ENCODE measurements around the gene SLC20A1. TPM values are rescaled to one million over a fixed set of nuclear protein-coding genes. Genes with fewer than 3 reads are reported as not detected.
"Not testable (repeated sequence)": the region's sequence is repeated elsewhere in the genome, so short reads cannot be mapped to it uniquely, and the experiment has no call there.

The SLC20A1 gene
- total RNA-seq, 1 donor from 2014 or later, result 15.7 TPM

DNA sequence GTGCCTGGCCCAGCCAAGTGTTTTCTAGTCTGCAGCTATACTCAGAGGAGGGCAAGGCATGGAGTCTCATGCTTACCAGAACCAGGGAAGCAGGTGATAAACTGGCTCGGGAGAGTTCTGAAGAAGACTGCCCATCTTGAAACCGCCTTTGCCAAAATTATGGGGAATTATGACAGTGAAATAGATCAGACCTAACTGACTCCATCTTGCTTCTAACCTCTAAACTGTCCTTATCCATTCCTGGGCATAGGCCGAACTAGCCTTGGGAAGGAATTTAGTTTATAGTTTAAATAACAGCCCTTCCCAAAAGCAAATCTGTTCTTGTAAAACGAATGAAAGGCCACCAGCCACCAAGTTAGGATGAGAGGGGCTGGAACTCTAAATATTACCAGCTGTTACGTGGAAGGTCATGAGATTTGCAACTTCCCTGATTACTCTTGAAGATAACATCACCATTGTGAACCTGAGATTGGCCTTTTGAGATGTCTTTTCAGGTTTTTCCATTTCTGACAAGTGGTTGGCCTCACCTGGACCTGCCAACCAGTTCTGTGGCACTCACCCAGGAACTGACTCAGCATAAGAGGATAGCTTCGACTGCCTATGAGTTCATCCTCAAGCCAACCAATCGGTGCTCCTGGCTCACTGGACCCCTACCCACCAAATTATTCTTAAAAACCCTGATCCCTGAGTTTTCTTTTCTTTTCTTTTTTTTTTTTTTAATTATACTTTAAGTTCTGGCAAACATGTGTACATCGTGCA, 37.9 kb upstream of the SLC20A1 start:
- H3K27me3 ChIP-seq (ENCODE audit: control insufficient read depth in 3 of 3, insufficient read depth in 3 of 3, low read length in 3 of 3), result no peaks in the 10 kb centered on the region
- H3K4me3 ChIP-seq (ENCODE audit: low read length in 3 of 3), result no peak overlapping the region
- no peaks in the 10 kb centered on the region for H3K36me3 ChIP-seq (ENCODE audit: control insufficient read depth in 3 of 3, insufficient read depth in 3 of 3, low read length in 3 of 3)
- no peaks in the 10 kb centered on the region for H3K9me3 ChIP-seq (ENCODE audit: control insufficient read depth in 3 of 3, low read length in 3 of 3)
- H3K4me1 ChIP-seq (ENCODE audit: control insufficient read depth in 3 of 3, insufficient read depth in 3 of 3, low read length in 3 of 3), result no peaks in the 10 kb centered on the region
- H3K27ac ChIP-seq (ENCODE audit: low read depth, low read length), result no peak overlapping the region
- H3K9ac ChIP-seq (ENCODE audit: low read depth in 1 of 3, low read length in 3 of 3), result no peak overlapping the region

DNA sequence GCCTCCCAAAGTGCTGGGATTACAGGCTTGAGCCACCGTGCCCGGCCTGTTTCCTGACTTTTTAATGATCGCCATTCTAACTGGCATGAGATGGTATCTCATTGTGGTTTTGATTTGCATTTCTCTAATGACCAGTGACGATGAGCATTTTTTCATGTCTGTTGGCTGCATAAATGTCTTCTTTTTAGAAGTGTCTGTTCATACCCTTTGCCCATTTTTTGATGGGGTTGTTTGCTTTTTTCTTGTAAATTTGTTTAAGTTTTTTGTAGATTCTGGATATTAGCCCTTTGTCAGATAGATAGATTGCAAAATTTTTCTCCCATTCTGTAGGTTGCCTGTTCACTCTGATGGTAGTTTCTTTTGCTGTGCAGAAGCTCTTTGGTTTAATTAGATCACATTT, 36.4 kb upstream of the SLC20A1 start:
- not testable (repeated sequence) for H3K4me1 ChIP-seq (ENCODE audit: control insufficient read depth in 3 of 3, insufficient read depth in 3 of 3, low read length in 3 of 3); H3K4me3 ChIP-seq (ENCODE audit: low read length in 3 of 3); H3K9ac ChIP-seq (ENCODE audit: low read depth in 1 of 3, low read length in 3 of 3); H3K9me3 ChIP-seq (ENCODE audit: control insufficient read depth in 3 of 3, low read length in 3 of 3); H3K27ac ChIP-seq (ENCODE audit: low read depth, low read length); H3K36me3 ChIP-seq (ENCODE audit: control insufficient read depth in 3 of 3, insufficient read depth in 3 of 3, low read length in 3 of 3); H3K27me3 ChIP-seq (ENCODE audit: control insufficient read depth in 3 of 3, insufficient read depth in 3 of 3, low read length in 3 of 3)

DNA sequence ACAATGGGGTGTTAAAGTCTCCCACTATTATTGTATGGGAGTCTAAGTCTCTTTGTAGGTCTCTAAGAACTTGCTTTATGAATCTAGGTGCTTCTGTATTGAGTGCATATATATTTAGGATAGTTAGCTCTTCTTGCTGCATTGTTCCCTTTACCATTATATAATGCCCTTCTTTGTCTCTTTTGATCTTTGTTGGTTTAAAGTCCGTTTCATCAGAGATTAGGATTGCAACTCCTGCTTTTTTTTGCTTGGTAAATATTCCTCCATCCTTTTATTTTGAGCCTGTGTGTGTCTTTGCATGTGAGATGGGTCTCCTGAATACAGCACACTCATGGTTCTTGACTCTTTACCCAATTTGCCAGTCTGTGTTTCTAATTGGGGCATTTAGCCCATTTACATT, 33.5 kb upstream of the SLC20A1 start:
- not testable (repeated sequence) for H3K27ac ChIP-seq (ENCODE audit: low read depth, low read length); H3K4me3 ChIP-seq (ENCODE audit: low read length in 3 of 3); H3K9me3 ChIP-seq (ENCODE audit: control insufficient read depth in 3 of 3, low read length in 3 of 3); H3K27me3 ChIP-seq (ENCODE audit: control insufficient read depth in 3 of 3, insufficient read depth in 3 of 3, low read length in 3 of 3); H3K9ac ChIP-seq (ENCODE audit: low read depth in 1 of 3, low read length in 3 of 3); H3K4me1 ChIP-seq (ENCODE audit: control insufficient read depth in 3 of 3, insufficient read depth in 3 of 3, low read length in 3 of 3); H3K36me3 ChIP-seq (ENCODE audit: control insufficient read depth in 3 of 3, insufficient read depth in 3 of 3, low read length in 3 of 3)

DNA sequence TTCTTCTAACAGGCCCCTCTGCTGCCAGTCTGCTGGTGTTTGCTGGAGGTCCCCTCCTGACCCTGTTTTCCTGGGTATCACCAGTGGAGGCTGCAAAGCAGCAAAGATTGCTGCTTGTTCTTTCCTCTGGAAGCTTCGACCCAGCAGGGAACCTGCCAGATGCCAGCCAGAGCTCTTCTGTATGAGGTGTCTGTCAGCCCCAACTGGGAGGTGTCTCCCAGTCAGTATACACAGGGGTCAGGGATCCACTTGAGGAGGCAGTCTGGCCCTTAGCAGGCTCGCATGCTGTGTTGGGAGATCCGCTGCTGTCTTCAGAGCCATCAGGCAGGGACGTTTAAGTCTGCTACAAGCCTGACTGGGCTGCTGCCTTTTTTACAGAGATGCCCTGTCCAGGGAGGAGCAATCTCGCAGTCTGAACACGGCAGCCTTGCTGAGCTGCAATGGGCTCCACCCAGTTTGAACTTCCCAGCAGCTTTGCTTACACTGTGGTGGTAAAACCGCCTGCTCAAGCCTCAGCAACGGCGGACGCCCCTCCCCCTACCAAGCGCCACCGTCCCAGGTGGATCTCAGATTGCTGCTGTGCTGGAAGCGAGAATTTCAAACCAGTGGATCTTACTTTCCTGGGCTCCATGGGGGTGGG, 31.4 kb upstream of the SLC20A1 start:
- H3K9ac ChIP-seq (ENCODE audit: low read depth in 1 of 3, low read length in 3 of 3), result no peak overlapping the region
- no peak overlapping the region for H3K4me3 ChIP-seq (ENCODE audit: low read length in 3 of 3)
- H3K4me1 ChIP-seq (ENCODE audit: control insufficient read depth in 3 of 3, insufficient read depth in 3 of 3, low read length in 3 of 3), result no peaks in the 10 kb centered on the region
- no peaks in the 10 kb centered on the region for H3K9me3 ChIP-seq (ENCODE audit: control insufficient read depth in 3 of 3, low read length in 3 of 3)
- H3K27ac ChIP-seq (ENCODE audit: low read depth, low read length), result no peak overlapping the region
- H3K36me3 ChIP-seq (ENCODE audit: control insufficient read depth in 3 of 3, insufficient read depth in 3 of 3, low read length in 3 of 3), result no peaks in the 10 kb centered on the region
- no peaks in the 10 kb centered on the region for H3K27me3 ChIP-seq (ENCODE audit: control insufficient read depth in 3 of 3, insufficient read depth in 3 of 3, low read length in 3 of 3)

DNA sequence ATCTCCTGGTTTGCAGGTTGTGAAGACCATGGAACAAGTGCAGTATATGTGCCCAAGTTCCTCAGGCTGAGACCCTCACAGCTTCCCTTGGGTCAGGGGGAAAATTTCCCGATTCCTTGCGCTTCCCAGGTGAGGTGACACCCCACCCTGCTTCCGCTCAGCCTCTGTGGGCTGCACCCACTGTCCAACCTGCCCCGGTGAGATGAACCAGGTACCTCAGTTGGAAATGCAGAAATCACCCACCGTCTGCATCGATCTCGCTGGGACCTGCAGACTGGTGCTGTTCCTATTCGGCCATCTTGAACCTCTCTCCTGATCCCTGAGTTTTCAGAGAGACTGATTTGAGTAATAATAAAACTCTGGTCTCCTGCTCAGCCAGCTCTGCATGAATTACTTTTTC, 30.7 kb upstream of the SLC20A1 start:
- no peaks in the 10 kb centered on the region for H3K36me3 ChIP-seq (ENCODE audit: control insufficient read depth in 3 of 3, insufficient read depth in 3 of 3, low read length in 3 of 3)

DNA sequence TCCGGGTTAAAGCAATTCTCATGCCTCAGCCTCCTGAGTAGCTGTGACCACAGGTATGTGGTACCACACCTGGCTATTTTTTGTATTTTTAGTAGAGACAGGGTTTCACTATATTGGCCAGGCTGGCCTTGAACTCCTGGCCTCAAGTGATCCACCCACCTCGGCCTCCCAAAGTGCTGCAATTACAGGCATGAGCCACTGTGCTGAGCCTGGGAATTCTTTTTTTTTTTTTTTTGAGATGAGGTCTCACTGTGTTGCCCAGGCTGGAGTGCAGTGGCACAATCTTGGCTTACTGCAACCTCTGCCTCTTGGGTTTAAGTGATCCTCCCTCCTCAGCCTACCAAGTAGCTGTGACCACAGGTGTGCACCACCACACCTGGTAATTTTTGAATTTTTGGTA, 29.9 kb upstream of the SLC20A1 start:
- not testable (repeated sequence) for H3K27me3 ChIP-seq (ENCODE audit: control insufficient read depth in 3 of 3, insufficient read depth in 3 of 3, low read length in 3 of 3); H3K4me1 ChIP-seq (ENCODE audit: control insufficient read depth in 3 of 3, insufficient read depth in 3 of 3, low read length in 3 of 3); H3K27ac ChIP-seq (ENCODE audit: low read depth, low read length); H3K9ac ChIP-seq (ENCODE audit: low read depth in 1 of 3, low read length in 3 of 3); H3K36me3 ChIP-seq (ENCODE audit: control insufficient read depth in 3 of 3, insufficient read depth in 3 of 3, low read length in 3 of 3); H3K4me3 ChIP-seq (ENCODE audit: low read length in 3 of 3); H3K9me3 ChIP-seq (ENCODE audit: control insufficient read depth in 3 of 3, low read length in 3 of 3)

More for the DNA sequence above, 30.7 kb upstream of the SLC20A1 start:
- Histone ChIP-seq H3K9me3 (ENCODE audit: control insufficient read depth in 3 of 3, low read length in 3 of 3) (no peaks in the 10 kb centered on the region), H3K27ac (ENCODE audit: low read depth, low read length) (no peak overlapping the region), H3K9ac (ENCODE audit: low read depth in 1 of 3, low read length in 3 of 3) (no peak overlapping the region), H3K4me1 (ENCODE audit: control insufficient read depth in 3 of 3, insufficient read depth in 3 of 3, low read length in 3 of 3) (no peaks in the 10 kb centered on the region), H3K4me3 (ENCODE audit: low read length in 3 of 3) (no peak overlapping the region), H3K27me3 (ENCODE audit: control insufficient read depth in 3 of 3, insufficient read depth in 3 of 3, low read length in 3 of 3) (no peaks in the 10 kb centered on the region)

DNA sequence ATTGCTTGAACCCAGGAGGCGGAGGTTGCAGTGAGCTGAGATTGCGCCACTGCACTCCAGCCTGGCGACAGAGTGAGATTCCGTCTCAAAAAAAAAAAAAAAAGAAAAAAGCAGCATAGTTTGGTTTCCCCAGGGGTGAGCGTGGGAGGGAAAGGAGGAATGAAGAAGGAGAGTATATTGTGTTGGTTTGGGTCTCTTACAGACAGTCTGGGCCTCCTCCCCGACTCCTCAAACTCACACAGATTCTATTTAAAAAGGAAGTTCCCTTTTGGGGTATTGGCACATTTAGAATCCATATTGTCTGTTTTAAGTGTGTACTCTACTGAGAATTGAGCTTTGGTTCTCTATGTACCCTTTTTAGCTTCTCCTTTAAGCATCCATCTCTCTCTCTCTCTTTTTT, 27.4 kb upstream of the SLC20A1 start:
- H3K9me3 ChIP-seq (ENCODE audit: control insufficient read depth in 3 of 3, low read length in 3 of 3), result no peaks in the 10 kb centered on the region
- no peak overlapping the region for H3K9ac ChIP-seq (ENCODE audit: low read depth in 1 of 3, low read length in 3 of 3)
- H3K4me3 ChIP-seq (ENCODE audit: low read length in 3 of 3), result no peak overlapping the region
- no peaks in the 10 kb centered on the region for H3K36me3 ChIP-seq (ENCODE audit: control insufficient read depth in 3 of 3, insufficient read depth in 3 of 3, low read length in 3 of 3)
- H3K27ac ChIP-seq (ENCODE audit: low read depth, low read length), result no peak overlapping the region
- H3K27me3 ChIP-seq (ENCODE audit: control insufficient read depth in 3 of 3, insufficient read depth in 3 of 3, low read length in 3 of 3), result no peaks in the 10 kb centered on the region
- H3K4me1 ChIP-seq (ENCODE audit: control insufficient read depth in 3 of 3, insufficient read depth in 3 of 3, low read length in 3 of 3), result peaks cover 5 to 6% (median 5%) of the 10 kb centered on the region in 3 donors

DNA sequence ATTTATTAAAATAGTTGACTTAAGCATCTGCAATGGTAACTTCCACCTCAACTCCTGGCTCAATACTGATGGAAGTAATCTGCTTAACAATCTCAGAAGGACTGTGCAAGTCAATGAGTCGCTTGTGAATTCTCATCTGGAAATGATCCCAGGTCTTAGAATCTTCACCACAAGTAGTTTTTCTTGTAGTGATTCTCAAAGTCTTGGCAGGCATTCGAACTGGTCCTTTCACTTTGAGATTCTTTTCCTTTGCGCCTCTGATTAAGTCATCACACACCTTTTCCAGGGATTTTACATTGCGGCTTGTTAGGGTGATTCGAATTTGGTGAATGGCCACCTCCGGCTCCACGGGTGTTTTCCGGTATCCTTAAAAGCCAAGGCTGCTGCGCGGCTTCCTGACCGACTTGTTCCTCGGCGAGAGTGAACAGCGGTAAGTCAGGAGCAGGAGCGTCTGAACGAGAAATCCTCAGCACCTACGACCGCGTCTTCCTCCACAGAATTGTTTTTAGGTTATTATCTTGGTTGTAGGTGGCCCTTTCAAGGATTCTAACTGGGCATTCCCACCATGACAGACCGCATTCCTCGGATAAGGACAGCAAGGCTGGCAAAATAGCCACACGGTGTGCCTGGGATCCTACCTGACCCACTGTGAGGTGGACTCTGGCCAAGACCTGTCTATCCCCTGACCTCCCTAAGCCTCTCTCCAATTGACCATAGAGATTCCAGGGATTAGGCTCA, 23.8 kb upstream of the SLC20A1 start:
- Histone ChIP-seq H3K27ac (ENCODE audit: low read depth, low read length) (no peak overlapping the region), H3K27me3 (ENCODE audit: control insufficient read depth in 3 of 3, insufficient read depth in 3 of 3, low read length in 3 of 3) (peaks cover 0 to 6% (median 0%) of the 10 kb centered on the region in 3 donors), H3K4me1 (ENCODE audit: control insufficient read depth in 3 of 3, insufficient read depth in 3 of 3, low read length in 3 of 3) (peaks cover 12 to 13% (median 12%) of the 10 kb centered on the region in 3 donors), H3K36me3 (ENCODE audit: control insufficient read depth in 3 of 3, insufficient read depth in 3 of 3, low read length in 3 of 3) (no peaks in the 10 kb centered on the region), H3K4me3 (ENCODE audit: low read length in 3 of 3) (no peak overlapping the region), H3K9ac (ENCODE audit: low read depth in 1 of 3, low read length in 3 of 3) (no peak overlapping the region), H3K9me3 (ENCODE audit: control insufficient read depth in 3 of 3, low read length in 3 of 3) (no peaks in the 10 kb centered on the region)

DNA sequence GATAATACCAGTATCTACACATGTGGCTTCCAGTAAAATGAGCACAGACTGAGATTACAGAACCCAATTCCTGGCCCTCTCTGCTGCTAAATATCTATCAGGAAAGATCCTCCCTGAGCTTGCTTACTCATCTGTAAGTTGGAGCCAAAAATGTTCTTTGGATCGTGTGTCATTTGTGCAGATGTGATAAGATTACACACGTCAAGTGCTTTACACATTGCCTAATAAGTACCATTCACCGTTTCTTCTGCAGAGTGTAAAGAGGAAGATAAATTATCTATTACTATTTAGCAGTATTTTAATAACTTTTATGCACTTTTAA, 23.2 kb upstream of the SLC20A1 start:
- no peaks in the 10 kb centered on the region for H3K36me3 ChIP-seq (ENCODE audit: control insufficient read depth in 3 of 3, insufficient read depth in 3 of 3, low read length in 3 of 3)
- no peak overlapping the region for H3K27ac ChIP-seq (ENCODE audit: low read depth, low read length)
- peaks cover 13 to 16% (median 15%) of the 10 kb centered on the region in 3 donors for H3K4me1 ChIP-seq (ENCODE audit: control insufficient read depth in 3 of 3, insufficient read depth in 3 of 3, low read length in 3 of 3)
- no peak overlapping the region for H3K9ac ChIP-seq (ENCODE audit: low read depth in 1 of 3, low read length in 3 of 3)
- H3K9me3 ChIP-seq (ENCODE audit: control insufficient read depth in 3 of 3, low read length in 3 of 3), result no peaks in the 10 kb centered on the region
- H3K4me3 ChIP-seq (ENCODE audit: low read length in 3 of 3), result no peak overlapping the region
- peaks cover 0 to 6% (median 0%) of the 10 kb centered on the region in 3 donors for H3K27me3 ChIP-seq (ENCODE audit: control insufficient read depth in 3 of 3, insufficient read depth in 3 of 3, low read length in 3 of 3)

All from skeletal muscle tissue (tissue), 4 donors.